CD1c-positive myeloid dendritic cell (primary cell): ENCODE results near the gene ERN1.

Source experiments
- DNase-seq: peaks from one replicate; pipeline ENCODE4 v3.0.0-alpha.2; 2016; ENCODE audit errors: extremely low spot score

ERN1 gene

DNA sequence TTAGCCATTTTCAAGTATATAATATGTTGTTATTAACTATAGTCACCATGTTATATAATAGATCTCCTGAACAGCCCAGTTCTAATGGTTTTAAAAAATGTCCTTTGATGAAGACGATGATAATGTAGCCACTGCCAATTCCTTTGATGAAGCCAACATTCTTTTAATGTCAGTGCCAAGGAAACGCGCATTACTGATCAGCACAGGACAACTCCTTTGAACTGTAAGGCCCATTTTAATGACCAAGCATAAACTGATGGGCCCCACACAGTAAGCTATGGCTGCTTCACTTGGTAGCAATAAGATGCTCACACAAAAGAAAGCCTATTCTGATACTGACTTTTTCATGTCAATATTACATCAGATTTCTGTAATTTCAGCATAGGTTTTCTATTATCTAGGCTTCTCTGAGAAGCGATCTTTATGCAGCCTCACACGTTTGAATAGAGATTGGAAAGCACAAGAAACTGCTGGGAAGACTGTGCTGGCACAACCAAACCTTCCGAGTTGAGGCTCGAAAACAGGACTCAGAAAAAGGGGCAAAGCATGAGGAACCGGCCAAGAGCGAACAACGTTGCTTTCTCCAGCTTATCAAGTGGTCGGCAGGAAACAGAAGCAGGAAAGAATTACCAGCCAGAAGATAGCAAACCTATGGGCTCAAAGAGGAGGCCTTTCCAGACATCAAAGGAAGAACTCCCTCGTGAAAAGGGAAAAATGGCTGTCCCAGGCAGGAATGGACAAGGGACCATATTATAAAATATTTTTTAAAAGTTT lies 19.4 kb downstream of the ERN1 start:
- no peak for DNase-seq

GRCh38 chr17:64109400-64109799 lies 20.5 kb downstream of the ERN1 start:
- no peak for DNase-seq

DNA sequence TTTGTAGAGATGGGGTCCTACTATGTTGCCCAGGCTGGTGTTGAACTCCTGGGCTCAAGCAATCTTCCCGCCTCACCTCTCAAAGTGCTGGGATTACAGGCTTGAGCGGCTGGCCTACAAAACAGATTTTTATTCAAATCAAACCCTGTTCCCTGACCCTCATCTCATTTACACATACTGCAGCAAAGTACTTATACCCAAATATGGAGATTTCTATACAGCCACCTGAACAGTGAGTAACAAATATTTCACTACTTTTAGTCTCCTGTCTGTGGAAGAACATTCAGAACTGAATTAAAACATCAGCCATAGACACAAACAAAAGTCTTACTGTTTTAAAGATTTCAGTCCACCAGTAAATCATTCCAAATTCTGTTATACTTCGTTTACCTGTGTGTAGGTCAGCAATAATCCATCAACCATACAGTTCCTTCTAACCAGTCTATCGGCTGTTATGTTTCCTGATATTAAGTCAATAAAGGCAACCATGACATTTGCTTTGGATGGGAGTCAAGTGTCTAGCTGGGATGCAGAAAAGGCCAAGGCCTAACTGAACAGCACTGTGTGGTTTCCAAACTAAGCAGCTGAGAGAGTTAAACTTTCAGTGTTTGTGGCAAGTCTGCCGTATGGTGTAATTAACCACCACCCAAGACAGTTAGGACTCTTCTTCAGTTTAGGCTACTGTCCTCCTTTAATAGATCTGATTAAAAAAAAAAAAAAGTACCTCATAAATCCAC lies 22.3 kb downstream of the ERN1 start:
- DNase-seq, result no peak

GRCh38 chr17:64106918-64107317 lies 23.0 kb downstream of the ERN1 start:
- DNase-seq, result no peak

DNA sequence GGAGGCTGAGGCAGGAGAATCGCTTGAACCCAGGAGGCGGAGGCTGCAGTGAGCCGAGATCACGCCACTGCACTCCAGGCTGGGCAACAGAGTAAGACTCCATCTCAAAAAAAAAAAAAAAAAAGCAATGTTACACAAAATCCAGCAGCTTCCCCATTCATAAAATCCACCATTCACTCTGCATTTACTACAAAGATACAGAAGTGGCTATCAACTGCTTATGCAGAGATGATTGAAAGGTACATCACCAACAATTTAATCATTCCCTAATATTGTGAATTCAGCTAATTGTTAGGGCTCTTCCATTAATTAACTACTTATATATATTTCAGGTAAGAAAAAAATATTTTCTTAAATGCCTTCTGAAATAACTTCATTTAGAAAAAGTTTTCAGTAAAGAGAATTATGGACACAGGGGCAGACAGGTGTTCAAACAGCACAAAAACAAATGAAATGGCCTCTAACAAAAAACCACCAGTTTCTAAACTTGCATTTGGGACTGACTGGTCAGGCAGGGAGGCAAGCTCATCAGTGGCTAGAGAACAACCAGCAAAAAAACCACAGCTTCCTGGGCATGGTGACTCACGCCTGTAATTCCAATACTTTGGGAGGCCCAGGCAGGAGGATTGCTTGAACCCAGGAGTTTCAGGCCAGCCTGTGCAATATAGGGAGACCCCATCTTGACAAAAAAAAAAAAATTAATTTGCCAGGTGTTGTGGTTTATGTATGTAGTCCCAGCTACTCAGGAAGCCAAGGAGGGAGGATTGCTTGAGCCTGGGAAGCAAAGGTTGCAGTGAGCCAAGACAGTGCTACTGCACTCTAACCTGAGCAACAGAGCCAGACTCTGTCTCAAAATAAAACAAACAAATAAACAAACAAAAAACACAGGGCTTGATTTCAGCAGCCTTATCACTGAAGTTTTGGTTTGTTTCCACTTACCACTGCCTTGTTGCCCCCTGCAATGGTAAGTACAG lies 26.3 kb downstream of the ERN1 start:
- peak; percentile 43 for DNase-seq

GRCh38 chr17:64102627-64103390 lies 27.1 kb downstream of the ERN1 start:
- no peak for DNase-seq

DNA sequence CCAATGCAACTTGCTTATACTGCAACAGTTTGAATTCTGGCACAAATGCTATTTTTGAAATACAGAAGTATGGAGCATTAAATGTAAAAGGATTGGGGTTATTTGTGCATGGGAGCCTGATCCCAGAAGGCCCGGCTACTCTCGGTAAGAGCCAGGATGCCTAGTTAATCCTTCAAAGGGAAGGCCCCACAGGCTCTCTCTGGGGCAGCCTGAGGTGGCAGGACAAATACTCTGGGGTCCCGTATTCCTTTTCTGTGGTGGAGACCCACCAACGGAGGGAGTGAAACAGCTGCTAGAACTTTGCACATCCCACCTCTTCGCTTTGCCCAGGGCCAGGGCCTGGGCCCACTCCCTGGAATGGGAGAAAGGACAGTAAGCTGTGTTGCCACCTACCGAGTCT lies 30.4 kb downstream of the ERN1 start:
- DNase-seq, result no peak

DNA sequence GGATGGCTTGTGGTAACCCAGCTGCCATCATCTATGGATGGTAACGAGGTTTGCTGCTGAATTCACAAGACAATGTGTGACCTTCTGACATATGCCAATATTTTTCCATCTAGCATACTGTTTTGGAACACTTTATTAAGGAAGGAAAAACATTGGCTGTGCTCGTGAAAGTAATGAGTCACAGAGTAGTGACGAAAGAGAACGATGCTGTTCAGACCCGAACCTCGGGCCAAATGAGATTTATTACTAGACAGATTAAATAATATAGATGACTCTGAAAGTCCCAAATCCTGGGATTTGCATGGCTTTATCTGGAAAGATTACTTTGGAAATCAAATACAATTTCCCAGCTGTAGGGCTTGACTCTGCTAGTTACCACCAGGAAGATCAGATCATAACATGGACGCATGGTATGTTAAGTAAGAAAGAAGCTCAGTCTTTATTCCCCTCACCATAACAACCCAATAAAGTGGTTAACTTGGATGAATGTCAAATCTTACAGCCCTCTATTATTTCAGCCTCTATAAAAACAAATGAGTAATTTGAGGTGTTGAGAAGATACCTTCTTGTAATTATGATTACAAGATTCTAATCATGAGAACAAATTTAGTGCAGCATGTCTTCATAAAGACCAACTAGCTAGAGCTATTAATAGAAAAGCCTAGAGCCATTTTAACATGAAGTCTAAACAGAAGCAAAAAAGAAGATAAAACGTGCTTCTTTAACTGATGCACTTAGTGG lies 32.6 kb downstream of the ERN1 start:
- no peak for DNase-seq

DNA sequence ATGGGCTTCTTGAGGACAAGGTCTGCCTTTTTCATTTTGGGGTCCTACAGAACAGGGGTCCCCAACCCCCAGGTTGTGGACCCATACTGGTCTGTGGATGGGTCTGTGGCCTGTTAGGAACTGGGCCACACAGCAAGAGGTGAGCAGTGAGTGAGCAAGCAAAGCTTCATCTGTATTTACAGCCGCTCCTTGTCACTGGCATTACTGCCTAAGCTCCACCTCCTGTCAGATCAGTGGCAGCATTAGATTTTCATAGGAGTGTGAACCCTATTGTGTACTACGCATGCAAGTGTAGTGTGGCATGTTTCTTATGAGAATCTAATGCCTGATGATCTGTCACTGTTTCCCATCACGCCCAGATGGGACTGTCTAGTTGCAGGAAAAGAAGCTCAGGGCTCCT lies 33.9 kb downstream of the ERN1 start:
- DNase-seq, result no peak

DNA sequence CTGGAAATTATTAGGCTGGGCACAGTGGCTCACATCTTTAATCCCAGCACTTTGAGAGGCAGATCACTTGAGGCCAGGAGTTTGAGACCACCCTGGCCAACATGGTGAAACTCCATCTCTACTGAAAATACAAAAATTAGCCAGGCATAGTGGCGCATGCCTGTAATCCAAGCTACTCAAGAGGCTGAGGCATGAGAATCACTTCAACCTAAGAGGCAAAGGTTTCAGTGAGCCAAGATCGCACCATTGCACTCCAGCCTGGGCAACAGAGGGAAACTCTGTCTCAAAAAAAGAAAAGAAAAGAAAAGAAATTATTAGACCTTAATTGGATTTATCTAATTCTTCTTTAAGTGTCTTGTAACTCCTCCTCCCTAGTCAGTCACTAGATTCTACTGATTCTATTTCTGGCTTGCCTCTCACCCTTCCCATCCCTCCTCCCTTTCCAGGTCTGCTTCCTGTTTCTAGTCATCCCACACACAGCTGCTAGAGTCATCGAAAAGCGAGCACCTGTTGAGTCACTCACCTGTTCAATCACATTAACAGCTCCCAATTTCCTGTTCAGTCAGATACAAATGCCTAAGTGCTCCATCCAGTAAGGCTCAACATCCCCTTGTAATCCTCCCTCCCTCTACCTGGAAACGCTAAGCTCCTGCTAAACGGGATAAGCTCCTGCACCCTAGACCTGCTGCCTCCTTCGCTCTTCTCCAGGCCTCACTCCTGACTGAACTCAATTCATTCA lies 34.6 kb downstream of the ERN1 start:
- DNase-seq, result no peak

DNA sequence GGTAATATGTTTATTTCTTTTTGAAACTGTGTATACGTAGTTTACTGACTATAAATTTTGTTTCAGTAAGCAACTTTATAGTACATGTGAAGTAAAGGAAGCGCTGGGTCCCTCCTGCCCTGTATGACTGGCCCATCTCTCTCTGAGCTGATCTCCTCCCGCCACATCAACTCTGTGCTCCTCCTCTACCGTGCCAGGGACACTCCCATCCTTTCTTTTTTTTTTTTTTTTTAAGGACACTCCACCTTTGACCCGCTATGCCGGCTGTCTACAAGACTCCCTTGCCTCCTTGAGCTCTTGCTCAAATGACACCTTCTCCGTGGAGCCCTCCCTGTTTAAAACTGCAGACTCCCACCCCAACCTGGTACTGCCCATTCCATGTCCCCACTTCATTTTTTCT lies 35.5 kb downstream of the ERN1 start:
- DNase-seq, result no peak

GRCh38 chr17:64092952-64093451 lies 36.9 kb downstream of the ERN1 start:
- DNase-seq, result peak; percentile 19

DNA sequence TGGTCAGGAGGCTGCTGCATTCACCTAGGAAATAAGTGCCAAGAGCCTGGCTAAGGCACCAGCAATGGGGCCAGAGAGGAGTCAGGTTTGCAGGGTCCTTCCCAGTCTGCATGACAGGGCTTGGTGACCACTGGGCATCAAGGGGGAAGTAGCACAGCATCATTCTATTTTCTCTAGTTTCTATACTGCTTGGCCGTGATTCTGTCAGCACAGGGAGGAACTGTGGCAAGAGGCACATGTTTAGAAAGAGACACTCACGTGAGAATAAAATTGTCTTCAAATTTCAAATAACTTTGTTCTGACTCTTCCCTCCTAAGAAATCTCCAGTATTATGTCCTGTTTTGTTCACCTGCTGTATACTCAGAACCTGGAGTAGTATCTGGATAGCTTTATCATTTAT lies 37.8 kb downstream of the ERN1 start:
- peak; percentile 61 for DNase-seq

- DNase-seq, result no peak
These were observed 38.4 kb downstream of the ERN1 start for GRCh38 chr17:64091571-64091970.

DNA sequence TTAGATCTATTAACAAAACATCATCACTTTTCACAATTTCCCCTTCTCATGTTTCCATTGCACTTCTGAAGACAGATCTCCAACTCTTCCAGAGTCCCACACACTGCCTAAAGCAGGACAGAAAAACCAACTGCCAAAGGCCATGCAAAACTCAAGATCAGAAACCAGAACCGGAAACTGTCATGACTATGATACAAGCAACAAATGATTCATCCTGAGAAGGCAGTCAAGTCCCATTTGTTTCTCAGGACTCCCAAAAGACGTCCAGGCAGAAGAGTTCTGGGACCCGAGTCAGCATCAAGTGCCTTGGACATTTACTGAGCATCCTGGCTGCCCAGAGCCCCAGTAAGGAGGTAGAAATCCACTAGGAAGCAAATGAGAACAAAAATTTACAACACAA lies 38.8 kb downstream of the ERN1 start:
- peak; percentile 16 for DNase-seq

GRCh38 chr17:64090144-64090543 lies 39.8 kb downstream of the ERN1 start:
- no peak for DNase-seq

DNA sequence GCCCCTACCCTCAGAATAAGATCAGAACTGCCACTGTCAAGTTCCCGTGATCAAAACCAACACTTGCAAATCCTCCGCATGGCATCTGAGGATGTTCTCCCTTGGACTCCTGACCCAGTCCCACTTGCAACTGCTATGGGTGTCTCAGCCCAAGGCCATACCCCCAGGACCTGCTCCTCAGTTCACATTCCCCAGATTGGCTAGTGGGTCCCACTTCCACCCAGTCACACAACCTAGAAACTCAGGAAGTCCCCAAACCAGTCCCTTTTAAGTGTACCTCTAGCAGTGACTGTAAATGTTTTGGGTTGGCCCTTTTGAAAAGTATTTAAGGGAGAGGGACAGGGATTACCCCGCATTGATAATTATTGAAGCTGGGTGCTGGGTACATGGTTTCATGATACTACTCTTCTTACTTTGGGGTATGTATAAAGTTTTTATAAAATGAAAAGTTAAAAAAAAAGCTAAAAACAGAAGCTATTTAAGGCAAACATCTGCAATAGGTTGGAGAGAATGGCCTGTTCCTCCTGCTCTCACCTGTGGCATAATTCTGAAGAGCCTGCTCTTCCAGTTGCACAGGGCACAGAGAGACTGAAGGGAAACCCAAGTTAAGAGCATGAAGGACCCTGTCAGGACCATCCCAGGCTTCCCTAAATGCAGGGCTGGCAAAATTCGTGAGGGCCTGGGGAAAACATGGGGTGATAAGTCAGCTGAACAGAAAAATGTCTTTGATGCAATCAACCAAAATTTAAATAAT lies 42.5 kb downstream of the ERN1 start:
- no peak for DNase-seq

DNA sequence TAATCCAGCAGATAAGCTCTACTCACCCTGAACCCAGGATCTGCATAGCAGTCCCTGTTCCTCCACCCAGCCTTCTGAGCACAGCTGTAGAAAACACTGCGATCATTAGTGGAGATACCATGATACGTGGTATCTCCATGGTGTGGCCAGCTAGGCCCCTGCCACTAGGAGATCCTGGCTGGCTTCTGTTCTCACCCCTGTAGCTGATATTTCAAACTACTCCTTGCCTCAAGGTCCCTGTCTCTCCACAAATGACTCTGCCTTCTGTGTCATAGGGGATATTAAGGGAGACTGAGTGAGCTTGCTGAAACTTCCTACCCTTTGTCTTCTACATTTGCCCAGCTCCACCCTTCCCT lies 44.3 kb downstream of the ERN1 start:
- no peak for DNase-seq

DNA sequence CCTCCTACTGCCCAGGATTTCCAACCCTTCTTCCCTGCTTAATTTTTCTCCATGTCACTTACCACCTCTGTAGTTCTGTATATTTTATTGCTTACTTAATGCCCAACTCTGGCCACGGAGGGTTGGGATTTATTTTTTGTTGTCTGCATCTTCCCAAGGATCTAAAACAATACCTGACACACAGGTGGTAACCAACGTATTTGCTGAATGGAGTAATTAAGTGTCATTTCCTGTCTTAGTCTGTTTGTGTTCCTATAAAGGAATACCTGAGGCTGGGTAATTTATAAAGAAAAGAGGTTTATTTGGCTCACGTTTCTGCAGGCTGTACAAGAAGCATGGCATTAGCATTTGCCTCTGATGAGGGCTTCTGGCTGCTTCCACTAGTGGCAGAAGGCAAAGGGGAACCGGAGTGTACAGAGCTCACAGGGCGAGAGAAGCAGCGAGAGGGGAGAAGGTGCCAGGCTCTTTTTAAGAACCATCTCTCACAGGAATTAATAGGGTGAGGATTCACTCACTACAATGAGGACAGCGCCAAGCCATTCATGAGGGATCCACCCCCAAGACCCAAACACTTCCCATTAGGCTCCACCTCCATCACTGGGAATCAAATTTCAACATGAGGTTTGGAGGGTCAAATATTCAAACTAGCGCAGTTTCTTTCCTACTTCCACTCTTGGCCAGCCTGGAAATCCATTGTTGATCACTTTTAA lies 44.8 kb downstream of the ERN1 start:
- DNase-seq, result no peak
